ENCODE measurements around the gene SLC39A11. TPM values are rescaled to one million over a fixed set of nuclear protein-coding genes. Genes with fewer than 3 reads are reported as not detected.
"Not testable (repeated sequence)": the region's sequence is repeated elsewhere in the genome, so short reads cannot be mapped to it uniquely, and the experiment has no call there.

SLC39A11 gene
- total RNA-seq, 1 experiment from 2014 or later = 57.1 TPM

- no peak for DNase-seq
- intact Hi-C loops (cut with micrococcal nuclease; ENCODE audit: unreplicated experiment) = no loop called here
- POLR2A ChIA-PET (ENCODE audit: unreplicated experiment) = no interaction called here
- H4K20me1 ChIP-seq (ENCODE audit: insufficient read depth) = no peaks in the 10 kb centered on the region
- H3K4me3 ChIP-seq = no peak overlapping the region
- peaks cover 17% of the 10 kb centered on the region for H3K79me2 ChIP-seq (ENCODE audit: low read depth)
- CTCF ChIA-PET = no interaction called here
- no peaks in the 10 kb centered on the region for H3K27me3 ChIP-seq (ENCODE audit: insufficient read depth, low read depth)
- H3K27ac ChIP-seq = peak overlapping the region; percentile 30; the same call in 1 of the 2 replicates
- H3K9me3 ChIP-seq (ENCODE audit: insufficient read depth, low read depth) = peaks cover 13% of the 10 kb centered on the region; the same call in 1 of the 2 replicates
- peaks cover 28% of the 10 kb centered on the region for H3K4me1 ChIP-seq (replicated peaks; ENCODE audit: insufficient read depth)
- no peak for TF ChIP-seq EZH2 (IDR thresholded peaks at IDR 0.05; ENCODE audit: low read depth)
- TF ChIP-seq CTCF (conservative IDR thresholded peaks at IDR 0.05) = no peak
- no peak overlapping the region for H3K4me2 ChIP-seq
- H3K9me2 ChIP-seq (ENCODE audit: insufficient read depth) = no peaks in the 10 kb centered on the region
- H2AFZ ChIP-seq = no peak overlapping the region
- peaks cover 29% of the 10 kb centered on the region for H3F3A ChIP-seq (ENCODE audit: insufficient read depth, low read depth)
- H3K36me3 ChIP-seq (ENCODE audit: low read depth) = peaks cover 33% of the 10 kb centered on the region
- BruUV-seq (replicated peaks) = no TSS peak
Measured at GRCh38 chr17:72710202-72710601, 382.3 kb downstream of the SLC39A11 start.

GRCh38 chr17:72708682-72709081, 383.8 kb downstream of the SLC39A11 start:
- intact Hi-C loops (cut with micrococcal nuclease; ENCODE audit: unreplicated experiment); DNase-seq; H3K9me2 ChIP-seq (ENCODE audit: insufficient read depth); BruUV-seq (replicated peaks); H2AFZ ChIP-seq; POLR2A ChIA-PET (ENCODE audit: unreplicated experiment); H4K20me1 ChIP-seq (ENCODE audit: insufficient read depth); H3K79me2 ChIP-seq (ENCODE audit: low read depth); H3K4me3 ChIP-seq; CTCF ChIA-PET; H3K27ac ChIP-seq; H3K4me2 ChIP-seq; H3K27me3 ChIP-seq (ENCODE audit: insufficient read depth, low read depth): not testable (repeated sequence)
- Histone ChIP-seq H3K4me1 (replicated peaks; ENCODE audit: insufficient read depth) (peaks cover 17% of the 10 kb centered on the region), H3K36me3 (ENCODE audit: low read depth) (peaks cover 30% of the 10 kb centered on the region), H3F3A (ENCODE audit: insufficient read depth, low read depth) (peaks cover 21% of the 10 kb centered on the region), H3K9me3 (ENCODE audit: insufficient read depth, low read depth) (peaks cover 13% of the 10 kb centered on the region; the same call in 1 of the 2 replicates)

GRCh38 chr17:72707881-72708280, 384.6 kb downstream of the SLC39A11 start:
- Histone ChIP-seq H3F3A (ENCODE audit: insufficient read depth, low read depth) (peaks cover 21% of the 10 kb centered on the region), H3K27me3 (ENCODE audit: insufficient read depth, low read depth) (no peaks in the 10 kb centered on the region), H2AFZ (no peak overlapping the region), H3K36me3 (ENCODE audit: low read depth) (peaks cover 36% of the 10 kb centered on the region), H3K4me1 (replicated peaks; ENCODE audit: insufficient read depth) (peaks cover 17% of the 10 kb centered on the region), H4K20me1 (ENCODE audit: insufficient read depth) (no peaks in the 10 kb centered on the region), H3K4me2 (no peak overlapping the region), H3K9me2 (ENCODE audit: insufficient read depth) (no peaks in the 10 kb centered on the region), H3K4me3 (no peak overlapping the region), H3K79me2 (ENCODE audit: low read depth) (no peaks in the 10 kb centered on the region), H3K9me3 (ENCODE audit: insufficient read depth, low read depth) (peaks cover 13% of the 10 kb centered on the region; the same call in 1 of the 2 replicates), H3K27ac (no peak overlapping the region)
- BruUV-seq (replicated peaks) = no TSS peak
- TF ChIP-seq EZH2 (IDR thresholded peaks at IDR 0.05; ENCODE audit: low read depth) (no peak), CTCF (conservative IDR thresholded peaks at IDR 0.05) (no peak)
- ChIA-PET CTCF (no interaction called here), POLR2A (ENCODE audit: unreplicated experiment) (no interaction called here)
- no peak for DNase-seq
- intact Hi-C loops (cut with micrococcal nuclease; ENCODE audit: unreplicated experiment) = no loop called here

GRCh38 chr17:72706396-72706981, 386.0 kb downstream of the SLC39A11 start:
- BruUV-seq (replicated peaks) = no TSS peak
- Histone ChIP-seq H4K20me1 (ENCODE audit: insufficient read depth) (no peaks in the 10 kb centered on the region), H3K36me3 (ENCODE audit: low read depth) (peaks cover 26% of the 10 kb centered on the region; the same call in 1 of the 2 replicates), H2AFZ (no peak overlapping the region), H3K79me2 (ENCODE audit: low read depth) (no peaks in the 10 kb centered on the region), H3K4me1 (replicated peaks; ENCODE audit: insufficient read depth) (peaks cover 17% of the 10 kb centered on the region), H3K9me2 (ENCODE audit: insufficient read depth) (no peaks in the 10 kb centered on the region), H3K9me3 (ENCODE audit: insufficient read depth, low read depth) (peaks cover 12% of the 10 kb centered on the region; the same call in 1 of the 2 replicates), H3K27me3 (ENCODE audit: insufficient read depth, low read depth) (no peaks in the 10 kb centered on the region), H3F3A (ENCODE audit: insufficient read depth, low read depth) (peaks cover 20% of the 10 kb centered on the region), H3K27ac (no peak overlapping the region), H3K4me3 (no peak overlapping the region), H3K4me2 (no peak overlapping the region)
- POLR2A ChIA-PET (ENCODE audit: unreplicated experiment) = no interaction called here
- CTCF ChIA-PET = no interaction called here
- intact Hi-C loops (cut with micrococcal nuclease; ENCODE audit: unreplicated experiment) = no loop called here
- no peak for DNase-seq
- TF ChIP-seq CTCF (conservative IDR thresholded peaks at IDR 0.05) = no peak
- TF ChIP-seq EZH2 (IDR thresholded peaks at IDR 0.05; ENCODE audit: low read depth) = no peak

Data from PC-9 (cell line).